Breast epithelium (tissue), 4 donors: Measurements from ENCODE around the gene ZNF48. TPM values are rescaled to one million over a fixed set of nuclear protein-coding genes. Genes with fewer than 3 reads are reported as not detected.

Experiments used
- DNase-seq, 2 donors: peaks; one replicate each; pipeline ENCODE4 v3.0.0-alpha.2; 2019; ENCODE audit warnings: low spot score in 2 of 2
- H3K27ac ChIP-seq, 2 donors: fragments of 200-600 bp; sonication (generic) in 1 of 2; one replicate each; pipeline ENCODE4 v1.5.1; 2016 to 2019; ENCODE audit warnings: mild to moderate bottlenecking in 1 of 2
- H3K27me3 ChIP-seq, 2 donors: fragments of 200-600 bp; sonication (generic) in 1 of 2; one replicate each; pipeline versions ENCODE4 v1.5.1 to v1.6.0; 2017 to 2019; ENCODE audit warnings: control low read depth in 1 of 2, mild to moderate bottlenecking in 1 of 2
- H3K36me3 ChIP-seq: fragments of 200-600 bp; one replicate; pipeline ENCODE4 v1.5.1; 2019
- H3K4me1 ChIP-seq, 2 donors: fragments of 200-600 bp; sonication (generic); one replicate each; pipeline ENCODE4 v1.5.1; 2016 to 2019; ENCODE audit warnings: control low read depth in 1 of 2
- H3K4me3 ChIP-seq, 3 donors: fragments of 200-600 bp; sonication (generic); 1 replicate in 2 of 3; 2 replicates in 1 of 3; pipeline ENCODE4 v1.5.1; 2016 to 2019; ENCODE audit warnings: mild to moderate bottlenecking in 3 of 3, moderate library complexity in 2 of 3
- H3K9me3 ChIP-seq, 2 donors: fragments of 200-600 bp; sonication (generic) in 1 of 2; one replicate each; pipeline ENCODE4 v1.5.1; 2016 to 2019; ENCODE audit warnings: control low read depth in 1 of 2
- CTCF ChIP-seq, 3 donors: fragments of 450-650 bp; IDR thresholded peaks; one replicate each; pipeline ENCODE4 v1.5.1; 2016 to 2017; ENCODE audit warnings: antibody characterized with exemption in 3 of 3, mild to moderate bottlenecking in 3 of 3, moderate library complexity in 3 of 3
- POLR2A ChIP-seq: fragments of 450-650 bp; IDR thresholded peaks from one replicate; pipeline ENCODE4 v1.6.1; 2016; ENCODE audit warnings: antibody characterized with exemption, mild to moderate bottlenecking, moderate library complexity
- POLR2AphosphoS5 ChIP-seq, 3 donors: sonication (generic); formaldehyde crosslinking; IDR thresholded peaks; one replicate each; pipeline ENCODE4 v1.6.1; 2017; ENCODE audit warnings: antibody characterized with exemption in 3 of 3
- intact Hi-C: fragments of 100-400 bp; cut with DNase I; formaldehyde crosslinking; loops from one replicate; pipeline ENCODE4 v1.15.1; 2023; ENCODE audit warnings: low total_unique reads
- total RNA-seq, 3 donors: library from RNA; depleted of rRNA; stranded (reverse); fragments of >200 nt; gene quantifications; one replicate each; pipeline ENCODE4 v1.1.0, GENCODE V29; 2016

The ZNF48 gene
- total RNA-seq, 3 donors from 2014 or later: 4.8 to 9.5 (median 6.2) TPM

- peaks cover 0 to 18% of the 10 kb centered on the region in 2 donors for H3K4me1 ChIP-seq
- no peak for DNase-seq
- H3K36me3 ChIP-seq: no peaks in the 10 kb centered on the region
- H3K9me3 ChIP-seq: no peaks in the 10 kb centered on the region
- intact Hi-C loops: no loop called here
- peak overlapping the region; percentile 75 to 97 for H3K27ac ChIP-seq
- no peaks in the 10 kb centered on the region for H3K27me3 ChIP-seq
- TF ChIP-seq POLR2AphosphoS5 (IDR thresholded peaks at IDR 0.05): no peak
- TF ChIP-seq POLR2A: no peak
- TF ChIP-seq CTCF (IDR thresholded peaks at IDR 0.05): no peak
- H3K4me3 ChIP-seq: peak overlapping the region; percentile 87 to 98 (median 88)
Measured at GRCh38 chr16:30368122-30368791, 27.0 kb upstream of the ZNF48 start.

DNA sequence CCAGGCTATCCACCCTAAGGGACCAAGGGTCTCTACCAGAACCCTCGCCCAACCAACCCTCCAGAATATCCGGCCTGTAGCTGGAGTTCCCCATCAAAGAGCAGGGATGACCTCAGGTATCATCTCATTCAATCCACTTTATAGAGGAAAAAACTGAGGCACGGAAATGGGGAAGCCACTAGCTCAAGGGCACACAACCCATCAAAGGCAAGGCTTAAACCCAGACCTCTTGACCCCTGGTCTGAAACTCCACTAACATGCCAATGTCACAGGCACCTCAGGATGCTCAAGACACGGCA, 26.5 kb upstream of the ZNF48 start:
- Histone ChIP-seq H3K27me3 (no peaks in the 10 kb centered on the region), H3K9me3 (no peaks in the 10 kb centered on the region), H3K27ac (peak overlapping the region; percentile 75 to 97), H3K4me3 (peak overlapping the region; percentile 87 to 98 (median 88)), H3K4me1 (peaks cover 0 to 18% of the 10 kb centered on the region in 2 donors), H3K36me3 (no peaks in the 10 kb centered on the region)
- TF ChIP-seq CTCF (IDR thresholded peaks at IDR 0.05) (no peak), POLR2AphosphoS5 (IDR thresholded peaks at IDR 0.05) (no peak), POLR2A (no peak)
- intact Hi-C loops: no loop called here
- DNase-seq: no peak

DNA sequence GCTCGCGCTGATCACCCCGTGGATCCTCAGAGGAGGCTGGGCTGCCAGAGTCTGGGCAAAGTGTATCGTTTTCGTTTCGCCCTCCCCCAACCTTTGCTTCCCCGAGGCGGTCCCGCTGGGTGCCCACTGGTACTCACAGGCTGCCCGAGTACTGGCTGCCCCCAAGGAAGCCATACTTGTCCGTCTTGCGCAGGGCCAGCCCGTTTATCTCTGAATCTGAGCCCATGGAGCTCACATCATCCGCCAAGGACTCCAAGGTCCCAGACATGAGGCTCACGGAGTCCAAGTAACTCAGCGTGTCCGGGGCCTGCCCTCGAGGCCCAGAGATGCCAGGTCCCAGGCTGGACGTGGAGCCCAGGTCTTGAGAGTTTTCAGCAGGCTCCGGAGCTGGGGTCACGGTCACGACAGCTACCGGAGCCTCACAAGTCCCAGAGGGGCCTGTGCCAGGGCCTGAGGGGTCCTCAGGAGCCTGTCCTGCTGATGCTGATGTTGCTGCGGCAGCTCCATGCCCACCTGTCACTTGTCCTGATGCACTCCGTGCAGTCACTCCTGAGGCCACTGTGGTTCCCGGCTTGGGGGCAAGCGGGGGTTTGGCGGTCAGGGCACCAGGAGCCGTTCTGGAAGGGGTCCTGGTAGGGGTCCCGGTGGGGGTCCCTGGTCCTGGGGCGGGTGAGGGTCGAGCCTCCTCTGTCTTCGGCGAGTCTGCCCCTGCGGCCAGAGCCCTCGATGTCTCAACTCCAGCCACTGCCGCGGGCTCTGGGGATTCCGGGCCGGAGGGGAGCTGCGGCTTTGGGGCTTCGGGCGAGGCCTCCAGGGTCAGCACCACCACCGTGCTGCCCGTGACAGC, 25.9 kb upstream of the ZNF48 start:
- DNase-seq: no peak
- Histone ChIP-seq H3K27ac (peak overlapping the region; percentile 75 to 97), H3K4me1 (peaks cover 0 to 18% of the 10 kb centered on the region in 2 donors), H3K27me3 (no peaks in the 10 kb centered on the region), H3K36me3 (no peaks in the 10 kb centered on the region), H3K4me3 (peak overlapping the region; percentile 87 to 98 (median 88)), H3K9me3 (no peaks in the 10 kb centered on the region)
- intact Hi-C loops: no loop called here
- TF ChIP-seq POLR2AphosphoS5 (IDR thresholded peaks at IDR 0.05): no peak
- TF ChIP-seq CTCF (IDR thresholded peaks at IDR 0.05): no peak
- no peak for TF ChIP-seq POLR2A

DNA sequence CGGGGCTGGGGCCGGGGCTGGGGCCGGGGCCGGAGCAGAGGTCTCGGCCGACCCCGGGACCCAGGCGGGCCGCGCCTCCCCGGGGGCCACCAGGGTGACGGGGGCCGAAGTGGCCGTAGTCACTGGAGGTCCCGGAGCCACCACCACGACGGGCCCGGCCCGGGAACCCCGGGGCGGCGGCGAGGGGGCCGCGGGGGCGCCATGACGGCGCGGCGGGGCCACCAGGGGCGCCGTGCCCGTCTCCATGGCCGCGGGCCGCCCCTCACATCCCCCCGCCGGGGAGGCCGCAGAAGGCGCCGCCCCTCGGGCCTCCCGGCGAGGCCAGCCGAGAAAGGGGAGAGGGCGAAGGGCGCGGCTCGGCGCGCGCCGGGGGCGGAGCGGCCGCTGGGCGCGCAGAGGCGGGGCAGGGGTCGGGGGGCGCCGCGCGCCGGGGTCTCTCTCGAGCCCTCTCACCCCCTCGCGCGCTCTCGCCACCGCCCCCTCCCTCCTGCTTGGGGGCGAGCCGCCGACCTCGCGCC, 25.2 kb upstream of the ZNF48 start:
- Histone ChIP-seq H3K36me3 (no peaks in the 10 kb centered on the region), H3K4me3 (peak overlapping the region; percentile 87 to 98 (median 88)), H3K27me3 (no peaks in the 10 kb centered on the region), H3K27ac (peak overlapping the region; percentile 75 to 97), H3K4me1 (peaks cover 0 to 18% of the 10 kb centered on the region in 2 donors), H3K9me3 (no peaks in the 10 kb centered on the region)
- TF ChIP-seq CTCF (IDR thresholded peaks at IDR 0.05) (peak in 1 of 3 donors; percentile 16), POLR2AphosphoS5 (IDR thresholded peaks at IDR 0.05) (peak in 1 of 3 donors; percentile 11), POLR2A (no peak)
- DNase-seq: no peak
- intact Hi-C loops: no loop called here
